Left lung (tissue), 10 donors: ENCODE results near the gene ZC3H4. TPM values are rescaled to one million over a fixed set of nuclear protein-coding genes. Genes with fewer than 3 reads are reported as not detected.

Source experiments
- ATAC-seq: fragments of 200-7000 bp; cut with Tn5 transposase; one replicate; pipeline ENCODE4 v1.9.1; 2020; ENCODE audit warnings: moderate library complexity
- DNase-seq, 4 donors: peaks; one replicate each; pipeline ENCODE4 v3.0.0-alpha.2; 2013 to 2020
- H3K27ac ChIP-seq, 2 donors: fragments of 200-600 bp; sonication (generic) in 1 of 2; one replicate each; pipeline versions ENCODE4 v1.5.0 to v1.8.0; 2020 to 2021
- H3K27me3 ChIP-seq, 2 donors: fragments of 200-600 bp; sonication (generic) in 1 of 2; one replicate each; pipeline versions ENCODE4 v1.5.0 to v1.8.0; 2020 to 2021
- H3K36me3 ChIP-seq, 2 donors: fragments of 200-600 bp; sonication (generic) in 1 of 2; one replicate each; pipeline versions ENCODE4 v1.5.0 to v1.8.0; 2020 to 2021
- H3K4me1 ChIP-seq, 2 donors: fragments of 200-600 bp; one replicate each; pipeline ENCODE4 v1.8.0; 2021
- H3K4me3 ChIP-seq, 2 donors: fragments of 200-600 bp; sonication (generic) in 1 of 2; one replicate each; pipeline versions ENCODE4 v1.5.0 to v1.8.0; 2020 to 2021; ENCODE audit warnings: mild to moderate bottlenecking in 1 of 2
- H3K9me3 ChIP-seq, 2 donors: fragments of 200-600 bp; sonication (generic) in 1 of 2; one replicate each; pipeline versions ENCODE4 v1.5.0 to v1.8.0; 2020 to 2021
- CTCF ChIP-seq, 2 donors: fragments of 200-600 bp; sonication (generic) in 1 of 2; IDR thresholded peaks; one replicate each; pipeline versions ENCODE4 v1.5.0 to v1.8.0; 2021; ENCODE audit warnings: antibody characterized with exemption in 2 of 2
- intact Hi-C, 2 donors: fragments of 100-400 bp; cut with DNase I; formaldehyde crosslinking; loops; one replicate each; pipeline versions ENCODE4 v1.11.2 to v1.14.2; 2022
- polyA plus RNA-seq, 6 donors: library from polyadenylated mRNA; unstranded; fragments of 120-200 nt; gene quantifications; one replicate each; pipeline ENCODE4 v1.2.1, GENCODE V29; 2013; ENCODE audit not compliant: insufficient read length in 6 of 6
- total RNA-seq, 2 donors: library from RNA; stranded (reverse); fragmentation: NEBNext Ultra II Directional; extraction: Animal tissue kit (Norgen Biotek cat#: 25700); gene quantifications; one replicate each; pipeline ENCODE4 v1.2.1, GENCODE V29; 2021
- donor health status: DM: no; HTN: yes; CAD: no.
- donor health status: DM: no; HTN: no; CAD: no.

Gene ZC3H4
- total and polyA plus RNA-seq, 8 donors: 36.6 to 48.2 (median 39.2) TPM

DNA sequence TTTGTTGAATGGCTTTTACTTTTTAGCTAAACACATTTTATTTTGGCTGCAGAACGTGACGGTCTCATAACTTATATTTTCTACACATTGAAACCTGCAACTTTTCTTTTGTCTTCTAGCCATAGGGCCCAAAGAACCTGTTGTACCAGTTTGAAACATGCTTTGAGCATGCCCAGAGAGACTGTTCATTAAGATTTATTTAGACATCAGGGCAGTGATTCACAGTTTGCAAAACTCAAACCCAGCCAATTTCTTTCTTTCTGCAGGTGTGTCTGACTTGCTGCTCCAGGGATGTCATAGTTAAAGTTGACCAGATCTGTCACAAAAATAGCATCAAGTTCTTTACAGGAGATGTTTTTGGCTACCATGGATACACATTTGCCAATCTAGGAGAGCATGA lies 39.1 kb upstream of the ZC3H4 start:
- H3K36me3 ChIP-seq: peaks cover 0 to 83% of the 10 kb centered on the region in 2 donors

GRCh38 chr19:47152205-47152604 lies 38.6 kb upstream of the ZC3H4 start:
- Histone ChIP-seq H3K9me3 (no peaks in the 10 kb centered on the region), H3K4me1 (peaks cover 15 to 30% of the 10 kb centered on the region in 2 donors), H3K27me3 (no peaks in the 10 kb centered on the region), H3K4me3 (no peak overlapping the region), H3K27ac (peak overlapping the region in 1 of 2 donors; percentile 1), H3K36me3 (peaks cover 0 to 86% of the 10 kb centered on the region in 2 donors)
- intact Hi-C loops: no loop called here
- ATAC-seq: no peak
- no peak for DNase-seq
- no peak for TF ChIP-seq CTCF (IDR thresholded peaks at IDR 0.05)

More for the DNA sequence above, 39.1 kb upstream of the ZC3H4 start:
- no peak for TF ChIP-seq CTCF (IDR thresholded peaks at IDR 0.05)
- peaks cover 20 to 35% of the 10 kb centered on the region in 2 donors for H3K4me1 ChIP-seq
- no peak overlapping the region for H3K4me3 ChIP-seq
- intact Hi-C loops: no loop called here
- H3K27me3 ChIP-seq: no peaks in the 10 kb centered on the region
- ATAC-seq: peak; percentile 48
- no peaks in the 10 kb centered on the region for H3K9me3 ChIP-seq
- peak overlapping the region; percentile 1 to 26 for H3K27ac ChIP-seq
- DNase-seq: peak in 1 of 4 donors; percentile 55

GRCh38 chr19:47151627-47152026 lies 38.1 kb upstream of the ZC3H4 start:
- TF ChIP-seq CTCF (IDR thresholded peaks at IDR 0.05): no peak
- peak; percentile 23 for ATAC-seq
- no peaks in the 10 kb centered on the region for H3K27me3 ChIP-seq
- no peaks in the 10 kb centered on the region for H3K9me3 ChIP-seq
- peaks cover 10 to 25% of the 10 kb centered on the region in 2 donors for H3K4me1 ChIP-seq
- H3K36me3 ChIP-seq: peaks cover 0 to 90% of the 10 kb centered on the region in 2 donors
- H3K4me3 ChIP-seq: no peak overlapping the region
- intact Hi-C loops: no loop called here
- no peak overlapping the region for H3K27ac ChIP-seq
- no peak for DNase-seq

- peaks cover 0 to 85% of the 10 kb centered on the region in 2 donors for H3K36me3 ChIP-seq
- intact Hi-C loops: loop anchor here in 1 of 2 donors (5.0 kb wide), 1 partner anchor 95 kb away; no protein-coding TSS in a partner anchor
These were observed 33.3 kb upstream of the ZC3H4 start for GRCh38 chr19:47146920-47147319.

More at GRCh38 chr19:47146920-47147319, 33.3 kb upstream of the ZC3H4 start:
- H3K4me3 ChIP-seq: no peak overlapping the region
- H3K9me3 ChIP-seq: no peaks in the 10 kb centered on the region
- no peaks in the 10 kb centered on the region for H3K27me3 ChIP-seq
- peaks cover 0 to 9% of the 10 kb centered on the region in 2 donors for H3K4me1 ChIP-seq
- no peak overlapping the region for H3K27ac ChIP-seq
- no peak for ATAC-seq
- no peak for TF ChIP-seq CTCF (IDR thresholded peaks at IDR 0.05)
- DNase-seq: no peak
